ENCODE results near the gene L3MBTL4.

DNA sequence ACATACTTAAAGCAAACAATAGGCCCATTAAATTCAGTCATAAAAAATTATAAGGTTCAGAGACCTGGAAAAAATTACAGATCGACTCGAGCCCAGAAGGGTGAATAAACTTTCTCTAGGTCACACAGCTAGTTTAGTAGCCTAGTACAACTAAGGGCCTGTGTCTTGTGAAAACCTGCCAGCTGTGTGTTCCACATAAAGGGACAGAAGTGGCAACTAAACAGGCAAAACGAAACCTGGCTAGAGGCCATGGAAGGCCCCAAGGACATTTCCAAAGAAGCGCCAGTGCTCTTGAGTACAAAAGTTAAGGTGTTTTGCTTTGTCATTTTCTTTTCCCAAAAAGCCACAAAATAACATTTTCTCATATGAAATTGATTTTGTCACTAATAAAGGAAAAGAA is 164.9 kb downstream of the L3MBTL4 start:
- TF ChIP-seq, protein P1, sequence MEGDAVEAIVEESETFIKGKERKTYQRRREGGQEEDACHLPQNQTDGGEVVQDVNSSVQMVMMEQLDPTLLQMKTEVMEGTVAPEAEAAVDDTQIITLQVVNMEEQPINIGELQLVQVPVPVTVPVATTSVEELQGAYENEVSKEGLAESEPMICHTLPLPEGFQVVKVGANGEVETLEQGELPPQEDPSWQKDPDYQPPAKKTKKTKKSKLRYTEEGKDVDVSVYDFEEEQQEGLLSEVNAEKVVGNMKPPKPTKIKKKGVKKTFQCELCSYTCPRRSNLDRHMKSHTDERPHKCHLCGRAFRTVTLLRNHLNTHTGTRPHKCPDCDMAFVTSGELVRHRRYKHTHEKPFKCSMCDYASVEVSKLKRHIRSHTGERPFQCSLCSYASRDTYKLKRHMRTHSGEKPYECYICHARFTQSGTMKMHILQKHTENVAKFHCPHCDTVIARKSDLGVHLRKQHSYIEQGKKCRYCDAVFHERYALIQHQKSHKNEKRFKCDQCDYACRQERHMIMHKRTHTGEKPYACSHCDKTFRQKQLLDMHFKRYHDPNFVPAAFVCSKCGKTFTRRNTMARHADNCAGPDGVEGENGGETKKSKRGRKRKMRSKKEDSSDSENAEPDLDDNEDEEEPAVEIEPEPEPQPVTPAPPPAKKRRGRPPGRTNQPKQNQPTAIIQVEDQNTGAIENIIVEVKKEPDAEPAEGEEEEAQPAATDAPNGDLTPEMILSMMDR (IDR thresholded peaks at IDR 0.05) = no peak
- TF ChIP-seq POLR2A (IDR thresholded peaks at IDR 0.05) = no peak

Data from heart left ventricle (tissue), 13 donors.